ENCODE results near the gene TRUB2. TPM values are rescaled to one million over a fixed set of nuclear protein-coding genes. Genes with fewer than 3 reads are reported as not detected.

Gene TRUB2
- total and polyA plus RNA-seq, 12 donors: 15.0 to 68.2 (median 33.7) TPM

- DNase-seq: no peak
- Histone ChIP-seq H3K27ac (peak overlapping the region in 1 of 5 donors; percentile 96), H3K4me3 (peak overlapping the region in 3 of 4 donors; percentile 71 to 85 (median 74)), H3K9me3 (replicated peaks in 1 of 3) (no peaks in the 10 kb centered on the region), H3K36me3 (replicated peaks in 1 of 2) (peaks cover 0 to 35% of the 10 kb centered on the region in 2 donors), H3K27me3 (no peaks in the 10 kb centered on the region), H3K4me1 (replicated peaks in 1 of 2) (peaks cover 17 to 22% of the 10 kb centered on the region in 2 donors)
- no peak for TF ChIP-seq POLR2A (IDR thresholded peaks at IDR 0.05)
- no peak for TF ChIP-seq CTCF (IDR thresholded peaks at IDR 0.05)
- 1 to 3% (median 2%) methylated on average over 16 to 21 of the region's 21 CpGs for WGBS, 4 donors
- intact Hi-C loops (cut with DNase I): no loop called here
Observed at GRCh38 chr9:128321879-128322403, 306 bp downstream of the TRUB2 start.

- Histone ChIP-seq H3K9me3 (replicated peaks in 1 of 3) (no peaks in the 10 kb centered on the region), H3K4me1 (replicated peaks in 1 of 2) (peaks cover 17 to 22% of the 10 kb centered on the region in 2 donors), H3K4me3 (peak overlapping the region in 1 of 4 donors; percentile 74), H3K36me3 (replicated peaks in 1 of 2) (peaks cover 0 to 35% of the 10 kb centered on the region in 2 donors), H3K27me3 (no peaks in the 10 kb centered on the region), H3K27ac (no peak overlapping the region)
- TF ChIP-seq POLR2A (IDR thresholded peaks at IDR 0.05) (no peak), CTCF (IDR thresholded peaks at IDR 0.05) (no peak)
- 75 to 83% (median 78%) methylated on average over 7 of the region's 7 CpGs for WGBS, 4 donors
- intact Hi-C loops (cut with DNase I): no loop called here
- no peak for DNase-seq
Observed at GRCh38 chr9:128321343-128321742, 904 bp downstream of the TRUB2 start.

GRCh38 chr9:128317629-128318028 lies 4.6 kb downstream of the TRUB2 start:
- H3K9me3 ChIP-seq (replicated peaks in 1 of 3): no peaks in the 10 kb centered on the region
- no peak for TF ChIP-seq POLR2A (IDR thresholded peaks at IDR 0.05)
- TF ChIP-seq CTCF (IDR thresholded peaks at IDR 0.05): no peak
- H3K4me3 ChIP-seq: no peak overlapping the region
- intact Hi-C loops (cut with DNase I): no loop called here
- peaks cover 7 to 9% of the 10 kb centered on the region in 2 donors for H3K4me1 ChIP-seq (replicated peaks in 1 of 2)
- 85 to 87% (median 86%) methylated on average over 2 of the region's 2 CpGs for WGBS, 4 donors
- H3K36me3 ChIP-seq (replicated peaks in 1 of 2): peaks cover 0 to 48% of the 10 kb centered on the region in 2 donors
- no peak overlapping the region for H3K27ac ChIP-seq
- no peaks in the 10 kb centered on the region for H3K27me3 ChIP-seq
- DNase-seq: no peak

DNA sequence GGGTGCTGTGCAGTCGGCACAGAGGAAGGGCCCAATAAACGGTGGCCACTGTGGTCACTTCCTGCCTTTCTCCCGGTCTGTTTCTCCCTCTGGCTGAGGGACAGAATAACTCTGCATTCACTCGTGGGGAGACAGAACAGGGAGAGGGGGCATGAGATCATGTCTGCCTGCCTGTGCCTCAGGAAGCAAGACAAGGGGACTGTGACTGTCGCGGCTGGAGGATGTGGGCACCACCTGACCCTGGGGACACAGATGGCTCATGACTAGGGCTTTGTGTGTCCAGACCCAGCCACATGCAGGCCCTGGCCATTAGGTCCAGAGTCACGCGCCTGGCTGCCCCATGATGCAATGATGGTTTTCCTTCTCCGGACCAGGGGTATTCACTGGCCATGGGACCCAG lies 5.8 kb downstream of the TRUB2 start:
- Histone ChIP-seq H3K4me3 (no peak overlapping the region), H3K4me1 (replicated peaks in 1 of 2) (peaks cover 2 to 4% of the 10 kb centered on the region in 2 donors), H3K27ac (no peak overlapping the region), H3K27me3 (no peaks in the 10 kb centered on the region), H3K36me3 (replicated peaks in 1 of 2) (peaks cover 0 to 49% of the 10 kb centered on the region in 2 donors), H3K9me3 (replicated peaks in 1 of 3) (no peaks in the 10 kb centered on the region)
- peak in 1 of 7 donors; percentile 60 for DNase-seq
- intact Hi-C loops (cut with DNase I): no loop called here
- TF ChIP-seq POLR2A (IDR thresholded peaks at IDR 0.05): no peak
- TF ChIP-seq CTCF (IDR thresholded peaks at IDR 0.05): no peak
- 67 to 86% (median 74%) methylated on average over 7 to 9 of the region's 9 CpGs for WGBS, 4 donors

Measured in adrenal gland (tissue), 12 donors.